NB4 (cell line): ENCODE data around the gene TMEM178B.

ENCODE experiments used
- MAX ChIP-seq: IDR thresholded peaks from 2 replicates; pipeline ENCODE4 v1.6.1; 2011; ENCODE audit warnings: low read depth, low read length
- MYC ChIP-seq: IDR thresholded peaks from 2 replicates; pipeline ENCODE4 v1.6.1; 2011; ENCODE audit warnings: low read depth, low read length
- POLR2A ChIP-seq: IDR thresholded peaks from 2 replicates; pipeline ENCODE4 v1.6.1; 2011; ENCODE audit warnings: mild to moderate bottlenecking; ENCODE audit not compliant: insufficient read length; ENCODE audit errors: extremely low read depth
- TF ChIP-seq, protein P1 (sequence below): IDR thresholded peaks from one replicate; pipeline ENCODE4 v1.5.1; 2012; ENCODE audit warnings: low read depth, low read length

GRCh38 chr7:141430455-141431139 lies 356.7 kb downstream of the TMEM178B start:
- TF ChIP-seq, protein P1, sequence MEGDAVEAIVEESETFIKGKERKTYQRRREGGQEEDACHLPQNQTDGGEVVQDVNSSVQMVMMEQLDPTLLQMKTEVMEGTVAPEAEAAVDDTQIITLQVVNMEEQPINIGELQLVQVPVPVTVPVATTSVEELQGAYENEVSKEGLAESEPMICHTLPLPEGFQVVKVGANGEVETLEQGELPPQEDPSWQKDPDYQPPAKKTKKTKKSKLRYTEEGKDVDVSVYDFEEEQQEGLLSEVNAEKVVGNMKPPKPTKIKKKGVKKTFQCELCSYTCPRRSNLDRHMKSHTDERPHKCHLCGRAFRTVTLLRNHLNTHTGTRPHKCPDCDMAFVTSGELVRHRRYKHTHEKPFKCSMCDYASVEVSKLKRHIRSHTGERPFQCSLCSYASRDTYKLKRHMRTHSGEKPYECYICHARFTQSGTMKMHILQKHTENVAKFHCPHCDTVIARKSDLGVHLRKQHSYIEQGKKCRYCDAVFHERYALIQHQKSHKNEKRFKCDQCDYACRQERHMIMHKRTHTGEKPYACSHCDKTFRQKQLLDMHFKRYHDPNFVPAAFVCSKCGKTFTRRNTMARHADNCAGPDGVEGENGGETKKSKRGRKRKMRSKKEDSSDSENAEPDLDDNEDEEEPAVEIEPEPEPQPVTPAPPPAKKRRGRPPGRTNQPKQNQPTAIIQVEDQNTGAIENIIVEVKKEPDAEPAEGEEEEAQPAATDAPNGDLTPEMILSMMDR: no peak
- no peak for TF ChIP-seq POLR2A
- no peak for TF ChIP-seq MAX
- TF ChIP-seq MYC: no peak
